ENCODE measurements around the gene DOC2B.

DNA sequence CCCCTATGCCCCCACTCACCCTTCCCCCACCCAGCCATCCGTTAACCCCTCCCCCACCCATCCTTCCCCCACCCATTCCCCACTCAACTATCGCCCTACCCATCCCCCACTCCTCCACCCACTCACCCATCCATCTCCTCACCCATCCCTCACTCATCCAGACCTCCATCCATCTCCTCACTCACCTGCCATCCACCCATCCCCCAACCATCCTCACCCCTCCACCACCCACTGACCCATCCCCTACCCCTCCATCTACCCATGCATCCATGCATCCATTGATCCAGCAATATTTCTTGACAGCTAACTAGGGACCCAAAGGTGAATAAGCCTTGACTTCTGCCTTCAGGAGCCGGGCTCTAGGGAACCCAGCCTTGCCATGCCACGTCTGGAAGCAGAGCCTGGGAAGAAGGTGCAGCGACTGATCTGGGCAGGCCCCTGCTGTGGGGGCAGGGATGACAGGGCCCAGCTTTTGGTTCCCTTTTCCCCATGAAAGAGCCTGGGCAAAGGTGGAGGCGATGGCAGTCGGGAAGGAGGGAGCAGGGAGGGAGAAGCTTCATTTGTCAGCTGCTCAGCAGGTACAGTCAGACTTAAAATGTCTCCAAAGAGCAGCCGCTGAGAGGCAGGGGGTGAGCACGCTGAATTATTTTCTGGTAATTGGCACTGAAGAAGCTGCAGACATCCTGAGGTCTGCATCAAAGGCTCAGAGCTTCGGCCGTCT, 23.1 kb upstream of the DOC2B start:
- TF ChIP-seq, protein P1, sequence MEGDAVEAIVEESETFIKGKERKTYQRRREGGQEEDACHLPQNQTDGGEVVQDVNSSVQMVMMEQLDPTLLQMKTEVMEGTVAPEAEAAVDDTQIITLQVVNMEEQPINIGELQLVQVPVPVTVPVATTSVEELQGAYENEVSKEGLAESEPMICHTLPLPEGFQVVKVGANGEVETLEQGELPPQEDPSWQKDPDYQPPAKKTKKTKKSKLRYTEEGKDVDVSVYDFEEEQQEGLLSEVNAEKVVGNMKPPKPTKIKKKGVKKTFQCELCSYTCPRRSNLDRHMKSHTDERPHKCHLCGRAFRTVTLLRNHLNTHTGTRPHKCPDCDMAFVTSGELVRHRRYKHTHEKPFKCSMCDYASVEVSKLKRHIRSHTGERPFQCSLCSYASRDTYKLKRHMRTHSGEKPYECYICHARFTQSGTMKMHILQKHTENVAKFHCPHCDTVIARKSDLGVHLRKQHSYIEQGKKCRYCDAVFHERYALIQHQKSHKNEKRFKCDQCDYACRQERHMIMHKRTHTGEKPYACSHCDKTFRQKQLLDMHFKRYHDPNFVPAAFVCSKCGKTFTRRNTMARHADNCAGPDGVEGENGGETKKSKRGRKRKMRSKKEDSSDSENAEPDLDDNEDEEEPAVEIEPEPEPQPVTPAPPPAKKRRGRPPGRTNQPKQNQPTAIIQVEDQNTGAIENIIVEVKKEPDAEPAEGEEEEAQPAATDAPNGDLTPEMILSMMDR (IDR thresholded peaks at IDR 0.05) = no peak
- no peak for TF ChIP-seq POLR2A (IDR thresholded peaks at IDR 0.05)

Data from lower leg skin (tissue), 3 donors.